Spleen (tissue), 7 donors: ENCODE measurements around the gene UBN1.

Experiments
- POLR2A ChIP-seq, 3 donors: fragments of 450-650 bp; IDR thresholded peaks; one replicate each; pipeline ENCODE4 v1.5.1; 2017; ENCODE audit warnings: antibody characterized with exemption in 3 of 3, mild to moderate bottlenecking in 1 of 3
- POLR2AphosphoS5 ChIP-seq, 3 donors: sonication (generic); formaldehyde crosslinking; IDR thresholded peaks; one replicate each; pipeline ENCODE4 v1.5.1; 2017; ENCODE audit warnings: antibody characterized with exemption in 3 of 3
- TF ChIP-seq, protein P1 (sequence below), 11 experiments: fragments of 200-600 bp in 7 of 11; fragments of 450-650 bp in 4 of 11; sonication (generic) in 4 of 11; IDR thresholded peaks in 8 of 11; conservative IDR thresholded peaks in 3 of 11; 1 replicate in 7 of 11; 2 replicates in 4 of 11; pipeline versions ENCODE4 v1.4.0 to v1.8.0; 2016 to 2021; ENCODE audit warnings: antibody characterized with exemption in 11 of 11, inconsistent platforms in 4 of 11, mild to moderate bottlenecking in 1 of 11
- donor health status: DM: no; HTN: no; CAD: no; lungs with moderate emphysema.
- donor health status: DM: no; HTN: no; CAD: no.
- donor health status: DM: no; HTN: no; CAD: no.

DNA sequence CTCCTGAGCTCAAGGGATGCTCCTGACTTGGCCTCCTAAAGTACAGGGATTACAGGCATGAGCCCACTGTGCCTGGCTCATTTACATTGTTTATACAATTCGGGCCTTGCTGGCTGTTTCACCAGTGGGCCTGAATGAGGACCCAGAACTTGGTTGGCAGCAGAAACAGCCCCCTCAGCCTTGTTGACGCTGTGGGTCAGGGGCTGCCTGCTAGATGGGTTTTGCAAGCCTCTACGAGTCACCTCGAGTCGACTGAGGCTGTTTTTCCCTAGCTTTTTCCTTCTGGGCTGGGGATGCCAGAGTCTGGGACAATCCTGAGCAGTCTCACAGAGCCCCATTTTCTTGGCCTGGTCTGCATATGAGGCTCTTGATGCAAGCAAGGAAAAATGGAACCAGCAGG is 73.5 kb downstream of the UBN1 start:
- no peak for TF ChIP-seq POLR2AphosphoS5 (IDR thresholded peaks at IDR 0.05)
- TF ChIP-seq, protein P1, sequence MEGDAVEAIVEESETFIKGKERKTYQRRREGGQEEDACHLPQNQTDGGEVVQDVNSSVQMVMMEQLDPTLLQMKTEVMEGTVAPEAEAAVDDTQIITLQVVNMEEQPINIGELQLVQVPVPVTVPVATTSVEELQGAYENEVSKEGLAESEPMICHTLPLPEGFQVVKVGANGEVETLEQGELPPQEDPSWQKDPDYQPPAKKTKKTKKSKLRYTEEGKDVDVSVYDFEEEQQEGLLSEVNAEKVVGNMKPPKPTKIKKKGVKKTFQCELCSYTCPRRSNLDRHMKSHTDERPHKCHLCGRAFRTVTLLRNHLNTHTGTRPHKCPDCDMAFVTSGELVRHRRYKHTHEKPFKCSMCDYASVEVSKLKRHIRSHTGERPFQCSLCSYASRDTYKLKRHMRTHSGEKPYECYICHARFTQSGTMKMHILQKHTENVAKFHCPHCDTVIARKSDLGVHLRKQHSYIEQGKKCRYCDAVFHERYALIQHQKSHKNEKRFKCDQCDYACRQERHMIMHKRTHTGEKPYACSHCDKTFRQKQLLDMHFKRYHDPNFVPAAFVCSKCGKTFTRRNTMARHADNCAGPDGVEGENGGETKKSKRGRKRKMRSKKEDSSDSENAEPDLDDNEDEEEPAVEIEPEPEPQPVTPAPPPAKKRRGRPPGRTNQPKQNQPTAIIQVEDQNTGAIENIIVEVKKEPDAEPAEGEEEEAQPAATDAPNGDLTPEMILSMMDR (IDR thresholded peaks at IDR 0.05 in 8 of 11, conservative IDR thresholded peaks at IDR 0.05 in 3 of 11), result no peak
- TF ChIP-seq POLR2A (IDR thresholded peaks at IDR 0.05), result no peak
